Activated B cell treated with CpG ODN at 0.5 μM for 24 hours (primary cell): Measurements from ENCODE around the gene ACBD5. TPM values are rescaled to one million over a fixed set of nuclear protein-coding genes. Genes with fewer than 3 reads are reported as not detected.
A peak's percentile ranks its signal among the peaks of the same experiment; 100 is the strongest.

Experiments used
- ATAC-seq: fragments of 200-7000 bp; cut with Tn5 transposase; one replicate; pipeline ENCODE4 v1.10.0; 2021; ENCODE audit warnings: low read depth, mild to moderate bottlenecking, moderate library complexity
- CTCF ChIA-PET: fragments of 350-600 bp; sonication (Branson Sonifier 250); formaldehyde crosslinking; loops from one replicate; lab custom pipeline; 2021; ENCODE audit warnings: antibody characterized with exemption; lab: Charles Lee
- POLR2A ChIA-PET: fragments of 350-600 bp; sonication (Branson Sonifier 250); formaldehyde crosslinking; loops from one replicate; lab custom pipeline; 2021; ENCODE audit warnings: antibody characterized with exemption; lab: Charles Lee
- DNase-seq: peaks from one replicate; pipeline ENCODE4 v3.0.0; 2022
- H3K27ac Mint-ChIP-seq: one replicate; pipeline ENCODE4 v1.8.0; 2020; ENCODE audit warnings: mixed read lengths
- H3K27me3 Mint-ChIP-seq: one replicate; pipeline ENCODE4 v1.8.0; 2021; ENCODE audit warnings: mixed read lengths
- H3K36me3 Mint-ChIP-seq: one replicate; pipeline ENCODE4 v1.8.0; 2021; ENCODE audit warnings: low read depth, mixed read lengths
- H3K4me1 Mint-ChIP-seq: one replicate; pipeline ENCODE4 v1.8.0; 2021; ENCODE audit warnings: mixed read lengths
- H3K4me3 Mint-ChIP-seq: one replicate; pipeline ENCODE4 v1.8.0; 2020; ENCODE audit warnings: mild to moderate bottlenecking, mixed read lengths
- H3K9me3 Mint-ChIP-seq: one replicate; pipeline ENCODE4 v1.8.0; 2020; ENCODE audit warnings: mixed read lengths
- intact Hi-C: fragments of 100-400 bp; cut with micrococcal nuclease; formaldehyde crosslinking; loops from one replicate; pipeline ENCODE4 v1.15.1; 2024
- total RNA-seq: library from RNA; stranded (reverse); gene quantifications from 2 replicates; pipeline ENCODE4 v1.2.3, GENCODE V29; 2022
- TF ChIP-seq, protein P1 (sequence below): fragments of 200-600 bp; IDR thresholded peaks from one replicate; pipeline ENCODE4 v1.8.0; 2022; ENCODE audit warnings: antibody characterized with exemption, mild to moderate bottlenecking

The ACBD5 gene
- total RNA-seq, 1 donor from 2014 or later, result 19.8 TPM

DNA sequence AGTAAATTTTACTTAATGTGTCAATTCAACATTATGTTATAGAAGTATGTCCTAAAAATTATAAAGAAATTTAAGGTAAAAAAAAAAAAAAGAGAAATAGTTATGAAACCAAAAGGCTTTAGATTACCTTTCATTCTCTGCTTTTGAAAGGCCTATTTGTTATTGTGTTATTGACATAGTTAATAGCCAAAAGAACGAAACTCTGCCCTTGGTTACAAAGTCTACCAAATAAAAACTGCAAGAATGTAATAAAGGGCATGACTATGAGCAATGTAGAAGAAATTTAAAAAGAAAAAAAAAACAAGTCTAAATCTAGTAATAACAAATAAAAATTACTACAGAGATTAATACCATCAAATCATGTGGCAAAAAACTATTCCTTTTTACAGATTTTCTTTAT, 10.6 kb downstream of the ACBD5 start:
- ChIA-PET POLR2A (no interaction called here), CTCF (no interaction called here)
- Mint-ChIP-seq H3K4me1 (no peaks in the 10 kb centered on the region), H3K36me3 (peaks cover 38% of the 10 kb centered on the region), H3K27ac (no peak overlapping the region), H3K9me3 (no peaks in the 10 kb centered on the region), H3K27me3 (no peaks in the 10 kb centered on the region), H3K4me3 (no peak overlapping the region)
- TF ChIP-seq, protein P1, sequence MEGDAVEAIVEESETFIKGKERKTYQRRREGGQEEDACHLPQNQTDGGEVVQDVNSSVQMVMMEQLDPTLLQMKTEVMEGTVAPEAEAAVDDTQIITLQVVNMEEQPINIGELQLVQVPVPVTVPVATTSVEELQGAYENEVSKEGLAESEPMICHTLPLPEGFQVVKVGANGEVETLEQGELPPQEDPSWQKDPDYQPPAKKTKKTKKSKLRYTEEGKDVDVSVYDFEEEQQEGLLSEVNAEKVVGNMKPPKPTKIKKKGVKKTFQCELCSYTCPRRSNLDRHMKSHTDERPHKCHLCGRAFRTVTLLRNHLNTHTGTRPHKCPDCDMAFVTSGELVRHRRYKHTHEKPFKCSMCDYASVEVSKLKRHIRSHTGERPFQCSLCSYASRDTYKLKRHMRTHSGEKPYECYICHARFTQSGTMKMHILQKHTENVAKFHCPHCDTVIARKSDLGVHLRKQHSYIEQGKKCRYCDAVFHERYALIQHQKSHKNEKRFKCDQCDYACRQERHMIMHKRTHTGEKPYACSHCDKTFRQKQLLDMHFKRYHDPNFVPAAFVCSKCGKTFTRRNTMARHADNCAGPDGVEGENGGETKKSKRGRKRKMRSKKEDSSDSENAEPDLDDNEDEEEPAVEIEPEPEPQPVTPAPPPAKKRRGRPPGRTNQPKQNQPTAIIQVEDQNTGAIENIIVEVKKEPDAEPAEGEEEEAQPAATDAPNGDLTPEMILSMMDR, result no peak
- no peak for ATAC-seq
- intact Hi-C loops, result no loop called here
- DNase-seq, result no peak

DNA sequence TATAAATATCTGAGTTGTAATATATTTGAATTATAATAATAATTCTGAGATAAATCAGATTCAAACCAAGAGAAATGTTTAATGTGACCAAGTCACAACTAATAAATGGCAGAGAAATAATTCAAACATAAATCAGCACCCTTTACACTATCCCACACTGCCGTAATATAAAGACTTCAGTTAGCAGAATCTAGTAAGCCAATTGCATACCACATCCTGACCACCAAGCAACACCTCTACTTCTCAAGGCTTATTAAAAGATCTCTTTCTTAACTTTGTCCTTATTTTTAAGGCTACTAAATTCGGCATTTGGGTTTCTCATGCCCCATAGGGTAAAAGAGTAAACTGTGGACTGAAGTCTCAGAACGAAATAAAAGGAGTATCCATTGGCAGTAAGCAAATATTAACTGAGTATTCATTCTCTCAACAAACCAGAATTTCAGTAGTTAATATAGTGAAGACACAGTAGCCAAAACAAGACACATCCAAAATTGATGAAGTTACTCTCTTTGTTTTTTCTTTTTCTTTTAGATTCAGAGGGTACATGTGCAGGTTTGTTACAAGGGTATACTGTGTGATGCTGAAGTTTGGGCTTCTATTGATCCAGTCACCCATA, 14.8 kb downstream of the ACBD5 start:
- POLR2A ChIA-PET, result no interaction called here
- Mint-ChIP-seq H3K4me3 (no peak overlapping the region), H3K4me1 (no peaks in the 10 kb centered on the region), H3K36me3 (peaks cover 41% of the 10 kb centered on the region), H3K27ac (no peak overlapping the region), H3K9me3 (no peaks in the 10 kb centered on the region), H3K27me3 (no peaks in the 10 kb centered on the region)
- CTCF ChIA-PET, result interaction anchor here (0.6 kb wide), 1 partner anchor 135 kb away, joined by 3 read pairs; no protein-coding TSS in a partner anchor
- TF ChIP-seq, protein P1, result no peak
- intact Hi-C loops, result no loop called here
- ATAC-seq (no peak), DNase-seq (no peak)

DNA sequence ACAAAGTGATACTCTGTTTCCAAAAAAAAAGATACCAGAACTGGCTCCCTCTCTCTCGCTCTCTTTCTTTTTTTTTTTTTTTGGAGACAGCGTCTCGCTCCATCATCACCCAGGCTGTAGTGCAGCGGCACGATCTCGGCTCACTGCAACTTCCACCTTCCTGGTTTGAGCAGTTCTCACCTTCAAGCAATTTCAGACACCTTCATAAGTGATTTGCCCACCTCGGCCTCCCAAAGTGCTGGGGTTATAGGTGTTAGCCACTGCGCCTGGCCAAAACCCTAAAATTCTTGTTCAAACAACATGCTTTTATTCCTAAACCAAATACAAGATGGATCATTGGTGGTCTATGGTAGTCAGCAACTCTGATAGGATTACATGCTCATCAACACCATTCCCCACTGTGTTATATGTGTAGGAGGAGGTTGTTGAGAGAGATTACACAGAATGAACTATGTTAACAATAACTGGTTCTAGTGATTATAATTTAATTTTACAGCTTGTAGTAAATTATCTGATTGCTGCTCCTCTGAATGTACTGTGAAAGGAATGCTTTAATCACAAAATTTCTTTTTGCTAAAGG, 15.5 kb downstream of the ACBD5 start:
- Mint-ChIP-seq H3K36me3 (peaks cover 43% of the 10 kb centered on the region), H3K9me3 (no peaks in the 10 kb centered on the region), H3K4me1 (no peaks in the 10 kb centered on the region), H3K27me3 (no peaks in the 10 kb centered on the region), H3K27ac (no peak overlapping the region), H3K4me3 (no peak overlapping the region)
- DNase-seq (no peak), ATAC-seq (no peak)
- TF ChIP-seq, protein P1, result no peak
- CTCF ChIA-PET, result interaction anchor here (0.6 to 1.9 kb wide), 2 partner anchors 135 to 136 kb away, joined by 3 to 31 read pairs; no protein-coding TSS in a partner anchor
- intact Hi-C loops, result no loop called here
- POLR2A ChIA-PET, result no interaction called here

DNA sequence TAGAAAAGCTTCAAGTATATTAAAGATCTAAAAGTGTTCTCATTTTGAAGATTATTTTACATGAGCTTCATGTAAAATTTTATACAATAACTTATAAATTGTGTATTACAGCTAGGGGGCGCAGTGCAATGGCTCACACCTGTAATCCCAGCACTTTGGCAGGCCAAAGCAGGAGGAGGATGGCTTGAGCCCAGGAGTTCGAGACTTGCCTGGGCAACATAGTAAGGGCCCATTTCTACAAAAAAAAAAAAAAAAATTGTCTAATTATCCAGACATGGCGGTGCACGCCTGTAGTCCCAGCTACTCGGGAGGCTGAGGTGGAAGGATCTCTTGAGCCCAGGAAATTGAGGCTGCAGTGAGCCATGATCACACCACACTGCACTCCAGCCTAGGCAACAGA, 16.6 kb downstream of the ACBD5 start:
- H3K4me1 Mint-ChIP-seq, result no peaks in the 10 kb centered on the region
- POLR2A ChIA-PET, result interaction anchor here (0.7 to 1.2 kb wide), 5 partner anchors 11 to 1079 kb away, joined by 3 to 7 read pairs (median 5); no protein-coding TSS in a partner anchor
- peak; percentile 60 for ATAC-seq
- no peak overlapping the region for H3K4me3 Mint-ChIP-seq
- DNase-seq, result no peak
- intact Hi-C loops, result loop anchor here (1.0 kb wide), 3 partner anchors 16 to 136 kb away; partner anchors contain the start of gene ACBD5
- H3K9me3 Mint-ChIP-seq, result no peaks in the 10 kb centered on the region
- peak overlapping the region; percentile 20 for H3K27ac Mint-ChIP-seq
- TF ChIP-seq, protein P1, result peak; percentile 84
- no peaks in the 10 kb centered on the region for H3K27me3 Mint-ChIP-seq
- CTCF ChIA-PET, result interaction anchor here (0.6 to 1.9 kb wide), 21 partner anchors 11 to 889 kb away, joined by 3 to 31 read pairs (median 4); partner anchors contain the start of gene ACBD5
- H3K36me3 Mint-ChIP-seq, result peaks cover 49% of the 10 kb centered on the region

DNA sequence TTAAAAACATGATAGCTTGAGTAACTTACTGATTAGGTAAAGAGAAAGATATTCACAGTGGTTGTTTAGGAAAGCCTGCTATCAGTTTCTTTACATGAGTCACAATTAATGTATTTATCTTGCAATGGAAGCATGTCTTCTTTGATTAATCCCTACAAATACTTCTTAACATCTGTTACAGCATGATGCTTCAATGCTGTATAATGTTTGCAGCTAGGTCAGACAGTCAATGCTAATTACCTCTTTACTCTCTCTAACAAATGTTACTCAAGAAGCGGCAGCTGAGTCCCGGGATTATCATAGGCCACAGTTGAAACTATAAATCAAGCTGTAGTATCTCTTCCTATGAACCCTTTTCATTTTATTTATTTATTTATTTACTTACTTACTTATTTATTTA, 33.2 kb downstream of the ACBD5 start:
- CTCF ChIA-PET, result interaction anchor here (1.2 kb wide), 1 partner anchor 16 kb away, joined by 6 read pairs; no protein-coding TSS in a partner anchor
- TF ChIP-seq, protein P1, result no peak
- no peaks in the 10 kb centered on the region for H3K9me3 Mint-ChIP-seq
- no peak overlapping the region for H3K4me3 Mint-ChIP-seq
- ATAC-seq (no peak), DNase-seq (no peak)
- H3K27me3 Mint-ChIP-seq, result no peaks in the 10 kb centered on the region
- intact Hi-C loops, result no loop called here
- no peaks in the 10 kb centered on the region for H3K4me1 Mint-ChIP-seq
- no peak overlapping the region for H3K27ac Mint-ChIP-seq
- H3K36me3 Mint-ChIP-seq, result peaks cover 74% of the 10 kb centered on the region
- POLR2A ChIA-PET, result no interaction called here
